ENCODE results near the gene MPST.
A peak's percentile ranks its signal among the peaks of the same experiment; 100 is the strongest.

MPST gene

GRCh38 chr22:37000676-37001534, 18.6 kb upstream of the MPST start:
- no peak for FAIRE-seq
- DNase-seq (ENCODE audit: low spot score): no peak

- FAIRE-seq (no peak), DNase-seq (ENCODE audit: low spot score) (no peak)
Observed at GRCh38 chr22:37001826-37002225, 17.7 kb upstream of the MPST start.

GRCh38 chr22:37002633-37003032, 16.9 kb upstream of the MPST start:
- DNase-seq (ENCODE audit: low spot score) (no peak), FAIRE-seq (no peak)

- FAIRE-seq (no peak), DNase-seq (ENCODE audit: low spot score) (no peak)
Observed at GRCh38 chr22:37007651-37008050, 11.9 kb upstream of the MPST start.

GRCh38 chr22:37008365-37008764, 11.2 kb upstream of the MPST start:
- FAIRE-seq (no peak), DNase-seq (ENCODE audit: low spot score) (no peak)

GRCh38 chr22:37009490-37009889, 10.1 kb upstream of the MPST start:
- no peak for DNase-seq (ENCODE audit: low spot score)
- FAIRE-seq: no peak

- FAIRE-seq (no peak), DNase-seq (ENCODE audit: low spot score) (no peak)
Observed at GRCh38 chr22:37010174-37010573, 9.4 kb upstream of the MPST start.

GRCh38 chr22:37010976-37011375, 8.6 kb upstream of the MPST start:
- FAIRE-seq (no peak), DNase-seq (ENCODE audit: low spot score) (no peak)

GRCh38 chr22:37011472-37011871, 8.1 kb upstream of the MPST start:
- DNase-seq (ENCODE audit: low spot score): no peak
- FAIRE-seq: no peak

- FAIRE-seq: no peak
- no peak for DNase-seq (ENCODE audit: low spot score)
Observed at GRCh38 chr22:37012262-37012904, 7.2 kb upstream of the MPST start.

- FAIRE-seq (no peak), DNase-seq (ENCODE audit: low spot score) (no peak)
Observed at GRCh38 chr22:37012956-37013355, 6.6 kb upstream of the MPST start.

- no peak for FAIRE-seq
- no peak for DNase-seq (ENCODE audit: low spot score)
Observed at GRCh38 chr22:37014415-37014806, 5.1 kb upstream of the MPST start.

- DNase-seq (ENCODE audit: low spot score): no peak
- FAIRE-seq: no peak
Observed at GRCh38 chr22:37014835-37015586, 4.5 kb upstream of the MPST start.

- FAIRE-seq (no peak), DNase-seq (ENCODE audit: low spot score) (no peak)
Observed at GRCh38 chr22:37015587-37015878, 4.0 kb upstream of the MPST start.

GRCh38 chr22:37016134-37016910, 3.2 kb upstream of the MPST start:
- FAIRE-seq: no peak

GRCh38 chr22:37017356-37017755, 2.2 kb upstream of the MPST start:
- DNase-seq (ENCODE audit: low spot score): no peak
- FAIRE-seq: no peak

More at GRCh38 chr22:37016134-37016910, 3.2 kb upstream of the MPST start:
- DNase-seq (ENCODE audit: low spot score): no peak

- no peak for DNase-seq (ENCODE audit: low spot score)
- FAIRE-seq: no peak
Observed at GRCh38 chr22:37018086-37018814, 1.3 kb upstream of the MPST start.

- FAIRE-seq (no peak), DNase-seq (ENCODE audit: low spot score) (no peak)
Observed at GRCh38 chr22:37018815-37019308, 680 bp upstream of the MPST start.

- FAIRE-seq (no peak), DNase-seq (ENCODE audit: low spot score) (peak; percentile 38)
Observed at GRCh38 chr22:37020192-37020479, 594 bp downstream of the MPST start.

- DNase-seq (ENCODE audit: low spot score) (no peak), FAIRE-seq (no peak)
Observed at GRCh38 chr22:37021041-37021440, 1.5 kb downstream of the MPST start.
